Tibial nerve (tissue), 4 donors: ENCODE measurements around the gene C5orf34. TPM values are rescaled to one million over a fixed set of nuclear protein-coding genes. Genes with fewer than 3 reads are reported as not detected.
A peak's percentile ranks its signal among the peaks of the same experiment; 100 is the strongest.
"Not testable (repeated sequence)": the region's sequence is repeated elsewhere in the genome, so short reads cannot be mapped to it uniquely, and the experiment has no call there.

ENCODE experiments used
- DNase-seq, 2 donors: peaks; one replicate each; pipeline ENCODE4 v3.0.0-alpha.2; 2019; ENCODE audit warnings: low spot score in 2 of 2
- H3K27ac ChIP-seq, 4 donors: fragments of 200-600 bp; sonication (generic) in 3 of 4; one replicate each; pipeline ENCODE4 v1.5.1; 2017 to 2019; ENCODE audit warnings: mild to moderate bottlenecking in 1 of 4
- H3K27me3 ChIP-seq, 2 donors: fragments of 200-600 bp; sonication (generic) in 1 of 2; one replicate each; pipeline versions ENCODE4 v1.5.1 to v1.6.0; 2017 to 2019
- H3K36me3 ChIP-seq, 3 donors: fragments of 200-600 bp; sonication (generic); one replicate each; pipeline ENCODE4 v1.5.1; 2018 to 2019
- H3K4me1 ChIP-seq, 4 donors: fragments of 200-600 bp; sonication (generic) in 3 of 4; one replicate each; pipeline ENCODE4 v1.5.1; 2017 to 2019
- H3K4me3 ChIP-seq, 4 donors: fragments of 200-600 bp; sonication (generic) in 3 of 4; one replicate each; pipeline ENCODE4 v1.5.1; 2017 to 2019; ENCODE audit warnings: mild to moderate bottlenecking in 1 of 4, moderate library complexity in 1 of 4
- H3K9me3 ChIP-seq, 4 donors: fragments of 200-600 bp; sonication (generic) in 3 of 4; one replicate each; pipeline ENCODE4 v1.5.1; 2017 to 2019
- EP300 ChIP-seq, 2 donors: sonication (generic); formaldehyde crosslinking; IDR thresholded peaks; one replicate each; pipeline ENCODE4 v1.6.1; 2017; ENCODE audit warnings: antibody characterized with exemption in 2 of 2, mild to moderate bottlenecking in 1 of 2
- POLR2A ChIP-seq, 2 donors: fragments of 450-650 bp; IDR thresholded peaks; one replicate each; pipeline ENCODE4 v1.6.1; 2017; ENCODE audit warnings: antibody characterized with exemption in 2 of 2, mild to moderate bottlenecking in 2 of 2, moderate library complexity in 2 of 2
- WGBS, 2 donors: methylation state at CpG; one replicate each; pipeline ENCODE4 v1.1.5; 2018; 5-methylcytosine and 5-hydroxymethylcytosine counted together
- total RNA-seq, 4 donors: library from RNA; depleted of rRNA; stranded (reverse); fragments of >200 nt; gene quantifications; one replicate each; pipeline ENCODE4 v1.1.0, GENCODE V29; 2016
- TF ChIP-seq, protein P1 (sequence below), 5 experiments: fragments of 200-600 bp in 3 of 5; fragments of 450-650 bp in 2 of 5; sonication (generic) in 3 of 5; IDR thresholded peaks; one replicate each; pipeline ENCODE4 v1.5.1; 2016 to 2019; ENCODE audit warnings: antibody characterized with exemption in 5 of 5, mild to moderate bottlenecking in 3 of 5, moderate library complexity in 2 of 5

Gene C5orf34
- total RNA-seq, 4 donors from 2014 or later = 0.63 to 2.4 (median 2.1) TPM

DNA sequence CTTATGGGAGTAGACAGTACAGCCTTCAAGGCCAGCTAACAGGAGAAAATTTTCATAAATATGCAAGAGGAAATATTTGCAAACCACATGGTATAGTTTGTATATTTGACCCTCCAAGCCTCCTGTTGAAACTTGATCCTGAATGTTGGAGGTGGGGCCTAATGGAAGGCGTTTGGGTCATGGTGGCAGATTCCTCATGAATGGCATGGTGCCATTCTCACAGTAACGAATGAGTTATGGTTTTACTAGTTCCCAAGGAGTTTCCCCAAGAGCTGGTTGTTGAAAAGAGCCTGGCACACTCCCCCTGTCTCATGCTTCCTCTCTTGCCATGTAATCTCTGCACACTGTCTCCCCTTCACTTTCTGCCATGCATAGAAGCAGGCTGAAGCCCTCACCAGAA is 45.2 kb upstream of the C5orf34 start:
- 20 to 31% methylated on average over 2 of the region's 2 CpGs for WGBS, 2 donors
- H3K9me3 ChIP-seq = no peaks in the 10 kb centered on the region
- no peak for TF ChIP-seq POLR2A (IDR thresholded peaks at IDR 0.05)
- no peak for TF ChIP-seq EP300 (IDR thresholded peaks at IDR 0.05)
- TF ChIP-seq, protein P1, sequence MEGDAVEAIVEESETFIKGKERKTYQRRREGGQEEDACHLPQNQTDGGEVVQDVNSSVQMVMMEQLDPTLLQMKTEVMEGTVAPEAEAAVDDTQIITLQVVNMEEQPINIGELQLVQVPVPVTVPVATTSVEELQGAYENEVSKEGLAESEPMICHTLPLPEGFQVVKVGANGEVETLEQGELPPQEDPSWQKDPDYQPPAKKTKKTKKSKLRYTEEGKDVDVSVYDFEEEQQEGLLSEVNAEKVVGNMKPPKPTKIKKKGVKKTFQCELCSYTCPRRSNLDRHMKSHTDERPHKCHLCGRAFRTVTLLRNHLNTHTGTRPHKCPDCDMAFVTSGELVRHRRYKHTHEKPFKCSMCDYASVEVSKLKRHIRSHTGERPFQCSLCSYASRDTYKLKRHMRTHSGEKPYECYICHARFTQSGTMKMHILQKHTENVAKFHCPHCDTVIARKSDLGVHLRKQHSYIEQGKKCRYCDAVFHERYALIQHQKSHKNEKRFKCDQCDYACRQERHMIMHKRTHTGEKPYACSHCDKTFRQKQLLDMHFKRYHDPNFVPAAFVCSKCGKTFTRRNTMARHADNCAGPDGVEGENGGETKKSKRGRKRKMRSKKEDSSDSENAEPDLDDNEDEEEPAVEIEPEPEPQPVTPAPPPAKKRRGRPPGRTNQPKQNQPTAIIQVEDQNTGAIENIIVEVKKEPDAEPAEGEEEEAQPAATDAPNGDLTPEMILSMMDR (IDR thresholded peaks at IDR 0.05) = no peak

DNA sequence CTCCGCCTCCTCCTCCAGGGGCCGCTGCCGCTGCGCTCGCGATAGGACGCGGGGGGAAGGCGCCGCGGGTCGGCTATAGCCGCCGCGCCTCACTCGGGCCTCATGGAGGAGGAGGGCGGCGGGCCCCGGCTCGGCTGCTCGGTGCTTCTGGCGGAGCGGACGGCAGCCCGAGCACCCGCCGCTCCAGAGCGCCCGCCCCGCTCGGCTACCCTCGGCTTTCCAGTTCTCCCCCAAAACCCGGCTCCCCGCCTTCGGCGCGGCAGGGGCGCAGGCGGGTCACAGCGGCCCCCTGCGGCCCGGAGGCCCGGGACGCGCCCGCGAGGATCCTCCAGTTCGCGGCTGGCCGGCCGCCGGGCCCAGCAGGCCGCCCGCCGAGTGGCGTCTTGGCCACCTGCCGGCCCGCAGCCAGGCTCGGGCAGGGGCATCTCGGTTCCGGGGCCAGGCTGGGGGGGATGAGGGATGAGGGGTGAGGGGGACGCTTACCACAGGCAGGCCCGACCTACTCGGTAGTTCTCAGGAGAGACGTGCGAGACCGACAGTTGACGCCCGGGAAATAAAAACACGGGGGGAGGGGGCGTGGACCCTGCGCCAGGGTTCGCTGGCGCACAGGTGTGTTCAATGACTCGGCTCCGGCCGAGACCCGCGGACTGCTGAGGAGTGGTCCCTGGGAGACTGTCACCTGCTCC is 42.1 kb upstream of the C5orf34 start, which contains the start of gene PAIP1:
Gene PAIP1 (minus strand): TSS at position 221 of the 686 bp plus-strand sequence. CDS start 231 bp downstream, outside the sequence.
- peak within 1 kb of the TSS; percentile 81 to 97 (median 96) for H3K27ac ChIP-seq
- H3K4me3 ChIP-seq = peak within 1 kb of the TSS; percentile 61 to 99 (median 79)
- H3K36me3 ChIP-seq = peaks cover 0 to 14% (median 0%) of the 10 kb centered on the region in 3 donors
- 1% methylated on average over 19 to 25 of the region's 79 CpGs for WGBS, 2 donors
- no peaks in the 10 kb centered on the region for H3K27me3 ChIP-seq
- peak; percentile 54 to 57 for DNase-seq
- H3K4me1 ChIP-seq = peaks cover 0 to 40% (median 18%) of the 10 kb centered on the region in 4 donors
- TF ChIP-seq, protein P1 (IDR thresholded peaks at IDR 0.05) = peak; percentile 50 to 89 (median 76)
- TF ChIP-seq POLR2A (IDR thresholded peaks at IDR 0.05) (peak in 1 of 2 donors; percentile 42), EP300 (IDR thresholded peaks at IDR 0.05) (no peak)
- H3K9me3 ChIP-seq = no peaks in the 10 kb centered on the region

More for the DNA sequence above, 45.2 kb upstream of the C5orf34 start:
- no peak overlapping the region for H3K4me3 ChIP-seq
- no peak overlapping the region for H3K27ac ChIP-seq
- DNase-seq = no peak
- H3K36me3 ChIP-seq = no peaks in the 10 kb centered on the region
- no peaks in the 10 kb centered on the region for H3K27me3 ChIP-seq
- H3K4me1 ChIP-seq = peaks cover 0 to 11% (median 8%) of the 10 kb centered on the region in 4 donors

DNA sequence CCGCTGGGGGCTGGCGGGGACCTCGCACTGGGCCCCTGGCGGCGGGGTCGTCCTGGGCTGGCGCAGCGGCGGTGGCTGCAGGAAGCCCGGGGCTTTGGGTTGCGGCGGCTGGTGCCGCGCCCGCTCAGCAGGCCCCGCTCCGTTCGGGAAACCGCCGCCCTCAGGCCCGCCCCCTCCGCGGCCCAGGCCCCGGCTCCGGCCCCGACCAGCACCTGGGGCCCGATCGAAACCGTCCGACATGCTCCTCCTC is 41.6 kb upstream of the C5orf34 start:
- peaks cover 0 to 14% (median 0%) of the 10 kb centered on the region in 3 donors for H3K36me3 ChIP-seq
- not testable (repeated sequence) for H3K27me3 ChIP-seq, DNase-seq, H3K9me3 ChIP-seq
- H3K4me3 ChIP-seq = peak overlapping the region; percentile 61 to 99 (median 79)
- TF ChIP-seq EP300 (IDR thresholded peaks at IDR 0.05) = peak in 1 of 2 donors; percentile 19
- no CpG with 5 or more reads among the region's 30 CpGs for WGBS, 2 donors
- H3K4me1 ChIP-seq = peaks cover 0 to 43% (median 18%) of the 10 kb centered on the region in 4 donors
- peak overlapping the region; percentile 81 to 97 (median 96) for H3K27ac ChIP-seq

DNA sequence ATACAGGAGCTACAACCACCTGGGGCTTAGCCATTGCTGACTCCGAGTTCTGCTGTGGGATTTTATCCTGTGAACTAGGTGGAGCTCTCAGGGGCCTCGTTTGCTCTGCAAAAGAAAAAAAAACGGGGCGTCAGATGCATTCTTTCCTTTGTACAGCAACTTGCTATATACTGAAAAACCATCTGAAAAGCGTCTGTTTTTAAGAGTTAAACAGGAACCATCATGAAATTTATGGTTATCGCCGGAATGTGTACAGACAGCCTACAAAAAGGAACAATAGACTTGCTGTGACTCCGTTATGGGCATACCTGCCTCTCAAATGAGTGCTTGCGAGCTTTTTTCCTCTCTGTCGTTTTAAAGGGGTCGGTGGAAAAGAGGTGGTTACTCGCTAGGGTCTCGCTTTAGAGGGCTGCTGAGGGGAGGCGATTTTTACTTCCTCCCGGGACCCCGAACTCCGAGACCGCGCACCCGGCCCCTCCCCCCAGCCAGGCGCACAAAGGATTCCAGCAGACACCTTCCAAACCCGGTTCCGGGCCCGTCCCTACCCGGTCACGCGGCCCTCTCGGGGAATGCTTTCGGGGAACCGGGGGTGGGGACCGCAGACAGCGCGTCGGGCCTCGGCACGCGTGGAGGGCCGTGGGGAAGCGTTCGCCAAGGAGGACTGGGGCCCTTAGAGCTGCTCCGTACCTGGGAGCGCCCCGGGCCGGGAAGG is 41.1 kb upstream of the C5orf34 start:
- Histone ChIP-seq H3K9me3 (no peaks in the 10 kb centered on the region), H3K27ac (peak overlapping the region; percentile 81 to 97 (median 96)), H3K36me3 (peaks cover 0 to 14% (median 0%) of the 10 kb centered on the region in 3 donors), H3K4me1 (peaks cover 0 to 48% (median 18%) of the 10 kb centered on the region in 4 donors), H3K4me3 (peak overlapping the region; percentile 61 to 99 (median 79)), H3K27me3 (no peaks in the 10 kb centered on the region)
- 0 to 1% methylated on average over 29 to 36 of the region's 44 CpGs for WGBS, 2 donors
- TF ChIP-seq EP300 (IDR thresholded peaks at IDR 0.05) (peak in 1 of 2 donors; percentile 45), POLR2A (IDR thresholded peaks at IDR 0.05) (no peak)
- DNase-seq = peak; percentile 16 to 18

DNA sequence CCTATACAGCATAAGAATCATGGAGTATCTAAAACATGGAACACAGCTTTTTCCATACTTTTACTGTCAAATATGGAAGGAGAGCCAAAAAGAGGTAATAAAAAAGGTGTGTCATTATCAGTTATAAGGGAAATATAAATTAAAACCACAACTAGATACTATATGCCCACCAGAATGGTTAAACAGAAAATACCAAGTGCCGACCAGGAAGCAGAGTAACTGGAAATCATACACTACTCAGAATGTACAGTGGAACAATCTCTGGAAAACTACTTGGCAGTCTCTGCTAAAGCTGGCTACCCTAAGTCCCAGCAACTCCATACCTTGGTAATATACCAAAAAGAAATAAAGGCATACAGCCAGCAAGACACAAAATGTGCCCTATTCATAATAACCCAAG is 39.5 kb upstream of the C5orf34 start:
- Histone ChIP-seq H3K36me3 (peaks cover 0 to 18% (median 0%) of the 10 kb centered on the region in 3 donors), H3K4me3 (no peak overlapping the region), H3K27me3 (no peaks in the 10 kb centered on the region), H3K9me3 (no peaks in the 10 kb centered on the region), H3K4me1 (peaks cover 0 to 49% (median 18%) of the 10 kb centered on the region in 4 donors), H3K27ac (no peak overlapping the region)
- no peak for DNase-seq
- WGBS, 2 donors = 86 to 95% methylated on average over 1 of the region's 1 CpG
- TF ChIP-seq POLR2A (IDR thresholded peaks at IDR 0.05) (no peak), EP300 (IDR thresholded peaks at IDR 0.05) (no peak)
- TF ChIP-seq, protein P1 (IDR thresholded peaks at IDR 0.05) = no peak

DNA sequence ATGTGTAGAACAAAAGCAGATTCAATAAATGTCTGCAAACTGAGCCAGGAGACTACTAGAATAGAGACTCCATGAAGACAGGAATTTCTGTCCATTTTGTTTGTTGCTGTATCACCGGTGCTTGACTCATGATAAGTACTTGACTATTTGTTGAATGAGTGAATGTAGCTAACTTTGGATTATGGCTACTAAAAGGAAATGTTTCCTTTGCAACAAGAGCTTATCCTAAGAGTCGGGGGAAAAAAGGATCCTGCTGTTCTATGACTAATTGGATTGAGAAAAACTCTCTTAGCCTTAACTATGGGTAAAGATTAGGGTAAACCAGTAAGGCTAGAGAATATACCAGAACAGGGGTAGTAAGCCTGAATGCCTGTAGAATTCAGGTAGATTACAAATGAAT is 38.4 kb upstream of the C5orf34 start:
- Histone ChIP-seq H3K27ac (no peak overlapping the region), H3K4me1 (peaks cover 0 to 55% (median 18%) of the 10 kb centered on the region in 4 donors), H3K27me3 (no peaks in the 10 kb centered on the region), H3K36me3 (peaks cover 0 to 30% (median 0%) of the 10 kb centered on the region in 3 donors), H3K9me3 (no peaks in the 10 kb centered on the region), H3K4me3 (no peak overlapping the region)
- WGBS, 2 donors = 72 to 76% methylated on average over 2 of the region's 2 CpGs
- TF ChIP-seq, protein P1 (IDR thresholded peaks at IDR 0.05) = no peak
- no peak for TF ChIP-seq POLR2A (IDR thresholded peaks at IDR 0.05)
- TF ChIP-seq EP300 (IDR thresholded peaks at IDR 0.05) = no peak
- no peak for DNase-seq
